GM12873 (cell line): ENCODE measurements around the gene H2BK1.

Source experiments
- CTCF ChIP-seq: IDR thresholded peaks from 2 replicates; pipeline ENCODE4 v1.5.1; 2012; ENCODE audit warnings: low read depth, mild to moderate bottlenecking, moderate library complexity, low read length, control low read depth; ENCODE audit not compliant: insufficient read depth; ENCODE audit errors: missing control alignments

H2BK1 gene

DNA sequence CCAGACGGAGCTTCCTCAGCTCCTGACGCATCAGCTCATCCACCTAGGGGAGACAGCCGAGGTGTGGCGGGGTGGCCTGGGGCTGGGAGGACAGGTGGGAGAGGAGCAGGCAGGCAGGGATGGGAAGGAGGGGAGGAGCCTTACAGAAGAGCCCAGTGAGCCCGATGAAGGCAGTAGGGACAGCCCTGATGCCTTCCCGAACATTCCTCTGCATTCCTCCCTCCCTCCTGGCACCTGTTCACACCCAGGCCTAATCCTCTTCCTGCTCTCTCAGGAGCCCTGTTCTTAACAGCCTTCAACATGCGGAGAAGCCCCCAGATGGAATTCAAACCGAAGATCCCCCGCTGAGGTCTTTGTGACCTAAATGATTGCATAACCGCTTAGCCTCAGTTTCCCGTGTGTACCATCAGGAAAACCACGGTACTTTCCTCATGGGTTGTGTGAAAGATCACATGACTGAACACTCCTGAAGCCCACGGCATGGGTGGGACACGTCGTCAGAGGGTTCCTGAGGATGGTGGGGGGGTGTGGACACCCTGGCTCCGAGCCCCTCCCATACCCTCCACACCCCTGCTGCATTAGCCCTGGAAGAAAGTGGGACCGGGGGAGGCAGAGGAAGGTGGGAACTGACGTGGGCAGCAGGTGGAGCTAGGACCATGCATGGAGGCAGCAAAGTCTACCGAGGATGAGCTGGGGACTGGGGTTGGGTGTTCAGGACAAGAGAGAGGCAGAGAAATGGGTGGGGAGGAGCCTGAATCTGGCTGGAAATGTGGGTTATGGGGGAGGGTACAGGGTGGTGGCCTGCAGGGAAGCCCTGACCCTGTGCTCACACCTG, 14.5 kb downstream of the H2BK1 start:
- no peak for TF ChIP-seq CTCF

DNA sequence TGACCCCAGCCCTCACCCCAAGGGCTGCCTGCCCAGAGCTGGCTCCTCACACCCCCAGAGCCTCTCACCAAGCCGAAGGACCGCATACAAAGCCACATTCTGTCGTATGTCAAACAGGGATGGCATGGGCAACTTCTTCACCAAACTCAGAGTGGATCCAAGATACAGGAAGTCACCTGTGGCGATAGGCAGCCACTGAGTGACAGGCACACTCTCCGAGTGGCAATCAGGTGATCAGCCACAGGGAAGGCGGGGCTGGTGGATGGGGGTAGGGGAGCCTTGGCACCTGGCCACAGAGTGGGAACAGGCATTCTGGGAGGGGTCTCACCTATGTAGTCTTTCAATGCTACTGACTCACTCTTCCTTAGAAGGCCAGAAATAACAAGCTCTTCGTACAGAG, 16.1 kb downstream of the H2BK1 start:
- TF ChIP-seq CTCF: no peak

GRCh38 chr7:151193203-151193978, 16.9 kb downstream of the H2BK1 start:
- no peak for TF ChIP-seq CTCF

DNA sequence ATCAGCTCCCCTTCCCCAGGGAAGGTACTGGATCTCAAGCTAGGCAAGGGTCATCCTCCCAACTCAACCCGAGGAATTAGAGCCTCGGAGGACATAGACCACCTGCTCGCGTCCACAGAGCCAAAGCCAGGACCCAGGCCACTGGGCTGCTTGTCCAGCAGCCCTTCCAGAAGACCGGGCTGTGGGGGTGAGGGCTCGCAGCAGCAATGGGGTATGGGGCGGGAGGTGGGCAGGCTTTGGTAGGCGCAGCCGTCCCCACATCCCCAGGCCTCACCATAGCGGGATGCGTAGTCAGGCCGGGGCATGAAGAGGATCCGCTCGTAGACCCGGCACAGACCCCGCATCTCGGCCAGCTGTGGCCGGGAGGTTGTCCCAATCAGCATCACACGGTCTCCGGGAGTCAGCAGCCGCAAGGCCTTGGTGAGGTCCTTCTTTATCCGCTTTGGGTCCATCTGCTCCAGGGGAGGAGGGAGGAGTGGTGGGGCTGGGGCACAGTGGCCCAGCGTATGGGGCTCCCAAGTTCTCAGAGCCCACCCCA, 18.2 kb downstream of the H2BK1 start:
- TF ChIP-seq CTCF: no peak

GRCh38 chr7:151191544-151191943, 18.7 kb downstream of the H2BK1 start:
- no peak for TF ChIP-seq CTCF

- TF ChIP-seq CTCF: no peak
Measured at GRCh38 chr7:151189038-151189437, 21.2 kb downstream of the H2BK1 start.

- no peak for TF ChIP-seq CTCF
Measured at GRCh38 chr7:151188252-151188542, 22.1 kb downstream of the H2BK1 start.
